HepG2 (cell line): ENCODE results near the gene HABP4. TPM values are rescaled to one million over a fixed set of nuclear protein-coding genes. Genes with fewer than 3 reads are reported as not detected.

ENCODE experiments used
- ARID5B ChIP-seq: IDR thresholded peaks from 2 replicates; pipeline ENCODE4 v1.4.0; 2020; ENCODE audit warnings: mild to moderate bottlenecking, missing genetic modification reagents
- ASH2L ChIP-seq: fragments of 300-600, 200-600 bp; sonication (generic); IDR thresholded peaks from 2 replicates; pipeline ENCODE4 v1.7.0; 2017; ENCODE audit warnings: low read depth, mild to moderate bottlenecking, moderate library complexity, mixed read lengths, low read length; ENCODE audit not compliant: insufficient read length
- ATF2 ChIP-seq: sonication (generic); formaldehyde crosslinking; IDR thresholded peaks from 2 replicates; pipeline ENCODE4 v1.4.0; 2020; ENCODE audit warnings: missing genetic modification reagents
- CREB1 ChIP-seq, 2 experiments: fragments of 450-650 bp in 1 of 2; IDR thresholded peaks; 2 replicates each; pipeline ENCODE4 v1.6.1; 2016 to 2017; ENCODE audit warnings: control low read depth in 1 of 2, mild to moderate bottlenecking in 1 of 2, missing compliant biosample characterization in 1 of 2, missing genetic modification characterization in 1 of 2
- JUN ChIP-seq: sonication (generic); formaldehyde crosslinking; IDR thresholded peaks from 2 replicates; pipeline ENCODE4 v1.4.0; 2020; ENCODE audit warnings: mild to moderate bottlenecking, missing genetic modification reagents
- KLF13 ChIP-seq: sonication (generic); formaldehyde crosslinking; IDR thresholded peaks from 2 replicates; pipeline ENCODE4 v1.4.0; 2020; ENCODE audit warnings: mild to moderate bottlenecking, missing genetic modification reagents
- PBX2 ChIP-seq: IDR thresholded peaks from 2 replicates; pipeline ENCODE4 v1.6.1; 2016; ENCODE audit warnings: control low read depth
- SALL1 ChIP-seq: sonication (generic); formaldehyde crosslinking; IDR thresholded peaks from 2 replicates; pipeline ENCODE4 v1.8.0; 2022; ENCODE audit warnings: mild to moderate bottlenecking, missing genetic modification reagents
- SOX5 ChIP-seq: IDR thresholded peaks from 2 replicates; pipeline ENCODE4 v1.6.1; 2016; ENCODE audit warnings: borderline replicate concordance
- SP1 ChIP-seq, 2 experiments: fragments of 450-650 bp in 1 of 2; sonication (generic) in 1 of 2; formaldehyde crosslinking in 1 of 2; IDR thresholded peaks; 2 replicates each; pipeline versions ENCODE4 v1.4.0 to v1.6.1; 2016 to 2020; ENCODE audit warnings: missing genetic modification reagents in 1 of 2
- SP4 ChIP-seq: sonication (generic); formaldehyde crosslinking; IDR thresholded peaks from 2 replicates; pipeline ENCODE4 v1.8.1; 2023; ENCODE audit warnings: mild to moderate bottlenecking, missing genetic modification reagents
- TBX2 ChIP-seq: sonication (generic); formaldehyde crosslinking; IDR thresholded peaks from 2 replicates; pipeline ENCODE4 v1.5.0; 2020; ENCODE audit warnings: missing genetic modification reagents, mild to moderate bottlenecking, borderline replicate concordance
- ZBTB33 ChIP-seq: sonication (generic); formaldehyde crosslinking; IDR thresholded peaks from 2 replicates; pipeline ENCODE4 v1.4.0; 2020; ENCODE audit warnings: missing genetic modification reagents
- ZFP36L1 ChIP-seq: sonication (generic); formaldehyde crosslinking; IDR thresholded peaks from 2 replicates; pipeline ENCODE4 v1.8.0; 2022; ENCODE audit warnings: mild to moderate bottlenecking, missing genetic modification reagents, moderate library complexity
- ZFP37 ChIP-seq: sonication (generic); formaldehyde crosslinking; IDR thresholded peaks from 2 replicates; pipeline ENCODE4 v1.4.0; 2020; ENCODE audit warnings: missing genetic modification reagents, borderline replicate concordance
- ZNF512 ChIP-seq: sonication (generic); formaldehyde crosslinking; IDR thresholded peaks from 2 replicates; pipeline ENCODE4 v1.4.0; 2020; ENCODE audit warnings: mild to moderate bottlenecking, missing genetic modification reagents
- ZNF788 ChIP-seq: sonication (generic); formaldehyde crosslinking; IDR thresholded peaks from 2 replicates; pipeline ENCODE4 v1.5.0; 2020; ENCODE audit warnings: mild to moderate bottlenecking, missing genetic modification reagents, borderline replicate concordance
- polyA plus RNA-seq, 8 experiments: library from polyadenylated mRNA; depleted of rRNA in 3 of 8; stranded (reverse) in 7 of 8; unstranded in 1 of 8; fragments of >200 nt; fragmentation: Illumina TruSeq in 4 of 8; extraction: Trizol in 4 of 8; gene quantifications; 2 replicates each; pipeline versions ENCODE4 v1.2.1 to v1.2.3, GENCODE V29; 2011 to 2016; ENCODE audit warnings: low read depth in 4 of 8, missing spikeins in 1 of 8, mixed read lengths in 1 of 8; ENCODE audit not compliant: insufficient read depth in 1 of 8
- total RNA-seq, 5 experiments: library from RNA; depleted of rRNA; stranded (reverse); fragments of >200 nt; fragmentation: Illumina TruSeq; extraction: Trizol; gene quantifications; 2 replicates each; pipeline ENCODE4 v1.2.3, GENCODE V29; 2016; ENCODE audit warnings: low read depth in 1 of 5

Gene HABP4
- total and polyA plus RNA-seq, 2 of the 13 experiments (the other 11 are each of a cell fraction or from before 2014, with no cell fraction given) = 14.3 to 26.6 TPM

GRCh38 chr9:96408409-96409280 lies 41.3 kb upstream of the HABP4 start (continued):
- peak; percentile 60; the same call in 1 of the 2 replicates for TF ChIP-seq SOX5 (CRISPR knock-in tag)
- peak; percentile 95 for TF ChIP-seq ASH2L
- 0 out of 2 replicates have a peak, but pooled peaks have one; percentile 6 for TF ChIP-seq ZBTB33
- TF ChIP-seq ARID5B (CRISPR knock-in tag) = peak; percentile 64; the same call in 1 of the 2 replicates
- TF ChIP-seq SP4 (CRISPR knock-in tag) = peak; percentile 55; the same call in 1 of the 2 replicates
- 0 out of 2 replicates have a peak, but pooled peaks have one; percentile 25 for TF ChIP-seq JUN (CRISPR knock-in tag)
- 0 out of 2 replicates have a peak, but pooled peaks have one; percentile 25 for TF ChIP-seq ZFP36L1
- no peak for TF ChIP-seq SP1 (IDR thresholded peaks at IDR 0.05)
- TF ChIP-seq SP1 (CRISPR knock-in tag; IDR thresholded peaks at IDR 0.05) = peak; percentile 31; the same call in 1 of the 2 replicates
- peak; percentile 64; the same call in 1 of the 2 replicates for TF ChIP-seq TBX2 (CRISPR knock-in tag)
- TF ChIP-seq ZNF788 = 0 out of 2 replicates have a peak, but pooled peaks have one; percentile 37
- no peak for TF ChIP-seq KLF13
- no peak for TF ChIP-seq ZNF512
- TF ChIP-seq ATF2 = no peak
- peak; percentile 22; the same call in 1 of the 2 replicates for TF ChIP-seq CREB1 (IDR thresholded peaks at IDR 0.05)
- TF ChIP-seq CREB1 (CRISPR knock-in tag; IDR thresholded peaks at IDR 0.05) = peak; percentile 76
- no peak for TF ChIP-seq PBX2 (CRISPR knock-in tag)
- 0 out of 2 replicates have a peak, but pooled peaks have one; percentile 26 for TF ChIP-seq ZFP37 (CRISPR knock-in tag)
- peak; percentile 69 for TF ChIP-seq SALL1 (CRISPR knock-in tag)
